GM12878 (cell line): ENCODE measurements around the gene LIMA1. TPM values are rescaled to one million over a fixed set of nuclear protein-coding genes. Genes with fewer than 3 reads are reported as not detected.

Experiments used
- BMI1 ChIP-seq: fragments of 450-650 bp; IDR thresholded peaks from 2 replicates; pipeline ENCODE4 v1.6.1; 2016; ENCODE audit warnings: mild to moderate bottlenecking, moderate library complexity, borderline replicate concordance
- CEBPZ ChIP-seq: fragments of 150-350 bp; IDR thresholded peaks from 2 replicates; pipeline ENCODE4 v1.6.1; 2016; ENCODE audit warnings: low read depth, low read length
- ELK1 ChIP-seq: IDR thresholded peaks from 2 replicates; pipeline ENCODE4 v1.6.1; 2012; ENCODE audit warnings: low read depth, low read length, improper control_type of control experiment
- ETV6 ChIP-seq, 2 experiments: fragments of 450-650 bp in 1 of 2; IDR thresholded peaks in 1 of 2; conservative IDR thresholded peaks in 1 of 2; 2 replicates each; pipeline ENCODE4 v1.6.1; 2014; ENCODE audit warnings: antibody characterized with exemption in 1 of 2, borderline replicate concordance in 1 of 2, low read depth in 1 of 2, mild to moderate bottlenecking in 1 of 2, moderate library complexity in 1 of 2
- FOXM1 ChIP-seq: IDR thresholded peaks from 2 replicates; pipeline ENCODE4 v1.6.1; 2012; ENCODE audit warnings: low read depth, mild to moderate bottlenecking, inconsistent platforms, low read length, moderate library complexity
- HDAC6 ChIP-seq: fragments of 200-600 bp; sonication (generic); IDR thresholded peaks from one replicate; pipeline ENCODE4 v1.8.0; 2017; ENCODE audit warnings: antibody characterized with exemption; ENCODE audit not compliant: unreplicated experiment
- HDGF ChIP-seq: fragments of 450-650 bp; IDR thresholded peaks from 2 replicates; pipeline ENCODE4 v1.6.1; 2016; ENCODE audit warnings: antibody characterized with exemption
- LARP7 ChIP-seq: fragments of 450-650 bp; IDR thresholded peaks from 2 replicates; pipeline ENCODE4 v1.6.1; 2017; ENCODE audit warnings: mild to moderate bottlenecking
- MAX ChIP-seq: IDR thresholded peaks from 2 replicates; pipeline ENCODE4 v1.6.1; 2012; ENCODE audit warnings: low read depth, low read length, improper control_type of control experiment
- MEF2B ChIP-seq: fragments of 450-650 bp; IDR thresholded peaks from 2 replicates; pipeline ENCODE4 v1.6.1; 2018; ENCODE audit warnings: mild to moderate bottlenecking, moderate library complexity; ENCODE audit not compliant: partially characterized antibody, poor library complexity, severe bottlenecking
- MYB ChIP-seq: fragments of 150-350 bp; IDR thresholded peaks from 2 replicates; pipeline ENCODE4 v1.6.1; 2014; ENCODE audit warnings: mild to moderate bottlenecking, low read depth, low read length, borderline replicate concordance
- NKRF ChIP-seq: fragments of 450-650 bp; conservative IDR thresholded peaks from 2 replicates; pipeline ENCODE4 v1.6.1; 2017; ENCODE audit warnings: mild to moderate bottlenecking, moderate library complexity
- PAX5 ChIP-seq: IDR thresholded peaks from 2 replicates; pipeline ENCODE4 v1.6.1; 2011; ENCODE audit warnings: low read depth, low read length, borderline replicate concordance
- RB1 ChIP-seq: fragments of 450-650 bp; formaldehyde crosslinking; IDR thresholded peaks from 2 replicates; pipeline ENCODE4 v1.6.1; 2017; ENCODE audit warnings: mild to moderate bottlenecking, borderline replicate concordance
- RFX5 ChIP-seq: IDR thresholded peaks from 2 replicates; pipeline ENCODE4 v1.6.1; 2011; ENCODE audit warnings: low read depth, low read length, improper control_type of control experiment
- SREBF1 ChIP-seq: IDR thresholded peaks from 2 replicates; pipeline ENCODE4 v1.6.1; 2012; ENCODE audit warnings: mild to moderate bottlenecking, low read length
- ZNF217 ChIP-seq: fragments of 450-650 bp; IDR thresholded peaks from 2 replicates; pipeline ENCODE4 v1.6.1; 2017; ENCODE audit warnings: antibody characterized with exemption, mild to moderate bottlenecking
- ZNF24 ChIP-seq: fragments of 450-650 bp; IDR thresholded peaks from 2 replicates; pipeline ENCODE4 v1.6.1; 2017; ENCODE audit warnings: antibody characterized with exemption, mild to moderate bottlenecking
- ZNF622 ChIP-seq: fragments of 450-650 bp; IDR thresholded peaks from 2 replicates; pipeline ENCODE4 v1.6.1; 2017; ENCODE audit warnings: mild to moderate bottlenecking, inconsistent platforms
- polyA plus RNA-seq, 11 experiments: library from polyadenylated mRNA; depleted of rRNA in 4 of 11; unstranded in 6 of 11; stranded (reverse) in 5 of 11; fragments of >200 nt; fragmentation: Nextera tagmentation in 4 of 11; fragmentation: Illumina TruSeq in 1 of 11; extraction: Ambion mirVana in 4 of 11; extraction: Trizol in 1 of 11; gene quantifications; 1 replicate in 1 of 11; 2 replicates in 10 of 11; pipeline versions ENCODE4 v1.2.1 to v1.2.3, GENCODE V29; 2011 to 2016; ENCODE audit warnings: inconsistent platforms in 2 of 11, missing spikeins in 2 of 11, low read depth in 1 of 11
- total RNA-seq, 4 experiments: library from RNA; depleted of rRNA in 3 of 4; stranded (reverse); fragments of >200 nt in 3 of 4; fragmentation: Illumina TruSeq in 1 of 4; extraction: Trizol in 1 of 4; gene quantifications; 2 replicates each; pipeline versions ENCODE4 v1.2.1 to v1.2.3, GENCODE V29; 2013 to 2021
- TF ChIP-seq, protein P1 (sequence below): fragments of 450-650 bp; IDR thresholded peaks from 2 replicates; pipeline ENCODE4 v1.6.1; 2016; ENCODE audit warnings: mild to moderate bottlenecking, moderate library complexity, borderline replicate concordance

Gene LIMA1
- total and polyA plus RNA-seq, 10 of the 15 experiments (the other 5 are each of a cell fraction or from before 2014, with no cell fraction given): 53.2 to 109 (median 60.8) TPM

- TF ChIP-seq CEBPZ (no peak), ETV6 (conservative IDR thresholded peaks at IDR 0.05 in 1 of 2, IDR thresholded peaks at IDR 0.05 in 1 of 2; ENCODE audit: borderline replicate concordance in 1 of 2, low read depth in 1 of 2) (no peak), HDAC6 (no peak), NKRF (no peak), HDGF (no peak), MEF2B (no peak), MAX (no peak), LARP7 (no peak), MYB (no peak), ZNF217 (no peak), PAX5 (no peak), FOXM1 (no peak), RB1 (no peak), ELK1 (no peak), BMI1 (no peak), ZNF622 (no peak), SREBF1 (no peak), RFX5 (no peak), ZNF24 (no peak)
- TF ChIP-seq, protein P1, sequence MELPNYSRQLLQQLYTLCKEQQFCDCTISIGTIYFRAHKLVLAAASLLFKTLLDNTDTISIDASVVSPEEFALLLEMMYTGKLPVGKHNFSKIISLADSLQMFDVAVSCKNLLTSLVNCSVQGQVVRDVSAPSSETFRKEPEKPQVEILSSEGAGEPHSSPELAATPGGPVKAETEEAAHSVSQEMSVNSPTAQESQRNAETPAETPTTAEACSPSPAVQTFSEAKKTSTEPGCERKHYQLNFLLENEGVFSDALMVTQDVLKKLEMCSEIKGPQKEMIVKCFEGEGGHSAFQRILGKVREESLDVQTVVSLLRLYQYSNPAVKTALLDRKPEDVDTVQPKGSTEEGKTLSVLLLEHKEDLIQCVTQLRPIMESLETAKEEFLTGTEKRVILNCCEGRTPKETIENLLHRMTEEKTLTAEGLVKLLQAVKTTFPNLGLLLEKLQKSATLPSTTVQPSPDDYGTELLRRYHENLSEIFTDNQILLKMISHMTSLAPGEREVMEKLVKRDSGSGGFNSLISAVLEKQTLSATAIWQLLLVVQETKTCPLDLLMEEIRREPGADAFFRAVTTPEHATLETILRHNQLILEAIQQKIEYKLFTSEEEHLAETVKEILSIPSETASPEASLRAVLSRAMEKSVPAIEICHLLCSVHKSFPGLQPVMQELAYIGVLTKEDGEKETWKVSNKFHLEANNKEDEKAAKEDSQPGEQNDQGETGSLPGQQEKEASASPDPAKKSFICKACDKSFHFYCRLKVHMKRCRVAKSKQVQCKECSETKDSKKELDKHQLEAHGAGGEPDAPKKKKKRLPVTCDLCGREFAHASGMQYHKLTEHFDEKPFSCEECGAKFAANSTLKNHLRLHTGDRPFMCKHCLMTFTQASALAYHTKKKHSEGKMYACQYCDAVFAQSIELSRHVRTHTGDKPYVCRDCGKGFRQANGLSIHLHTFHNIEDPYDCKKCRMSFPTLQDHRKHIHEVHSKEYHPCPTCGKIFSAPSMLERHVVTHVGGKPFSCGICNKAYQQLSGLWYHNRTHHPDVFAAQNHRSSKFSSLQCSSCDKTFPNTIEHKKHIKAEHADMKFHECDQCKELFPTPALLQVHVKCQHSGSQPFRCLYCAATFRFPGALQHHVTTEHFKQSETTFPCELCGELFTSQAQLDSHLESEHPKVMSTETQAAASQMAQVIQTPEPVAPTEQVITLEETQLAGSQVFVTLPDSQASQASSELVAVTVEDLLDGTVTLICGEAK: no peak
Measured at GRCh38 chr12:50224026-50224692, 59.2 kb downstream of the LIMA1 start (continued).
